Stimulated activated memory B cell treated with anti-CD40 and anti-IgM and Interleukin-4, amounts not matched to agents 10 μg/mL and 1 μg/mL and 100 μg/mL, for 72 hours (primary cell): ENCODE results near the gene USP2.

Source experiments
- ATAC-seq: fragments of 150-1000 bp; cut with Tn5 transposase; 2 replicates; pipeline ENCODE4 v1.10.0; 2021
- H3K27ac Mint-ChIP-seq: one replicate; pipeline ENCODE4 v1.8.0; 2022; ENCODE audit warnings: mild to moderate bottlenecking, mixed read lengths
- H3K27me3 Mint-ChIP-seq: one replicate; pipeline ENCODE4 v1.8.0; 2022; ENCODE audit warnings: mixed read lengths
- H3K36me3 Mint-ChIP-seq: one replicate; pipeline ENCODE4 v1.8.0; 2022; ENCODE audit warnings: mixed read lengths
- H3K4me1 Mint-ChIP-seq: one replicate; pipeline ENCODE4 v1.8.0; 2022; ENCODE audit warnings: mixed read lengths
- H3K4me3 Mint-ChIP-seq: one replicate; pipeline ENCODE4 v1.8.0; 2022; ENCODE audit warnings: mild to moderate bottlenecking, moderate library complexity, mixed read lengths
- H3K9me3 Mint-ChIP-seq: one replicate; pipeline ENCODE4 v1.8.0; 2022; ENCODE audit warnings: mixed read lengths

USP2 gene

DNA sequence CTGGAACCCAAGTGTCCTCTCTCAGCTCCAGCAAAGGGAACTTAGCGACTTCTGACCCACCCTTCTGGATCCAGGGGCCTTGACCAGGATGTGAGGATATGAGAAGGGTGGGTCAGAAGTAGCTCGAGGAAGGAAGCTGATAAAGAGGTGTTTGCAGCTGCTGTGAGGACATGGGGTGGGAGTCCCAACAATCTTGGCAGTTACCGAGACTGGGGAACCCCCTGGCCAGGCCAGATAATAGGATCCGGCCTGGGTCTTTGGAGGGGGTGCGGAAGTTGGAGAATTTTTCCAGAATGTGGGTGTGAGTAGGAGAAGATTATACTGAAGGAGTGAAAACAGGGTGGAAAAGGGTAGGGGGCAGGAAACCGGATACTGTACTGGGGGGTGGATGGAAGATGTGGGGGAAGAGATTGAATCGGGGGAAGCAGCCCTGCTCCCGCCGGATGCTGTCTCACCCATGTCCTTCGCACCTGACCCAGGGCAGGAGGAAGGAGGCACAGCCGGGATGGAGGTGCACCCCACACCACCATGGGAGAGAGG is 61.7 kb downstream of the USP2 start:
- Mint-ChIP-seq H3K4me1 (peaks cover 73% of the 10 kb centered on the region), H3K9me3 (no peaks in the 10 kb centered on the region), H3K27me3 (peaks cover 44% of the 10 kb centered on the region), H3K4me3 (peak overlapping the region; percentile 74), H3K27ac (peak overlapping the region; percentile 28), H3K36me3 (no peaks in the 10 kb centered on the region)
- no peak for ATAC-seq

GRCh38 chr11:119319136-119319699 is 62.3 kb downstream of the USP2 start:
- H3K4me1 Mint-ChIP-seq = peaks cover 74% of the 10 kb centered on the region
- ATAC-seq = no peak
- H3K4me3 Mint-ChIP-seq = peak overlapping the region; percentile 45
- H3K27me3 Mint-ChIP-seq = peaks cover 49% of the 10 kb centered on the region
- peak overlapping the region; percentile 28 for H3K27ac Mint-ChIP-seq
- no peaks in the 10 kb centered on the region for H3K9me3 Mint-ChIP-seq
- no peaks in the 10 kb centered on the region for H3K36me3 Mint-ChIP-seq

GRCh38 chr11:119318240-119319135 is 63.0 kb downstream of the USP2 start:
- Mint-ChIP-seq H3K4me3 (peak overlapping the region; percentile 45), H3K36me3 (no peaks in the 10 kb centered on the region), H3K27ac (peak overlapping the region; percentile 28), H3K27me3 (peaks cover 52% of the 10 kb centered on the region), H3K9me3 (no peaks in the 10 kb centered on the region), H3K4me1 (peaks cover 66% of the 10 kb centered on the region)
- ATAC-seq = peak; percentile 44

DNA sequence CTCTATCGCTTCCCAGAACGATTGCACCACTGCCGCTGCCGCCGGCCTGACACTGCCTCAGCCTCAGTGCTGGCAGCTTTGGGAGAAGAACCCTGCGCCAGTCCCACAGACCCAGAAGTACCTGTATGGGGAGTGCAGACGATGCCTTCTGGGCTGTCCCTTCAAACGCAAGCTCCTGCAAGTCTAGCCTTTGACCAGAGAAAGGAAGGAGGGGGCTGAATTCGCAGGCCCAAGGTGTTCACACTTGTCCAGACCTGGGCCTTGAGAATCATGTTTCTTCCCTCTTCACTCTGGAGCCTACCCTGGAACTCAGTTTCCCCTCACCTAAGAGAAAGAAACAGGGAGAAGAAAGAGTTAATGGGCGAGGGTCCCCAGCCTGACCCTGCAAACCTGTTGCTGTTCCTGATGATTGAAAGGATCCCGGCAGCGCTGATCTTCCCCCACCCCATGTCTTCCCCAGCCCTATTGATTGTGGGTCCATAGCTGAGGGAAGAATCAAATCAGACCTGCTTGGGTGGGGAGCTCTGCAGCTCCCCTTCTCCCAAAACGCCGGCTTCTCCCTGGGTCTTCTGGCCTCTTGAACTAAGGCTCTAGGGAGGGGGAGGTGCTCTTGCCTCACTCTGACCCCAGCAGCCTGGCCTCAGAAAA is 63.8 kb downstream of the USP2 start:
- Mint-ChIP-seq H3K9me3 (no peaks in the 10 kb centered on the region), H3K36me3 (no peaks in the 10 kb centered on the region), H3K27me3 (peaks cover 53% of the 10 kb centered on the region), H3K4me1 (peaks cover 61% of the 10 kb centered on the region), H3K27ac (no peak overlapping the region), H3K4me3 (peak overlapping the region; percentile 26)
- no peak for ATAC-seq

DNA sequence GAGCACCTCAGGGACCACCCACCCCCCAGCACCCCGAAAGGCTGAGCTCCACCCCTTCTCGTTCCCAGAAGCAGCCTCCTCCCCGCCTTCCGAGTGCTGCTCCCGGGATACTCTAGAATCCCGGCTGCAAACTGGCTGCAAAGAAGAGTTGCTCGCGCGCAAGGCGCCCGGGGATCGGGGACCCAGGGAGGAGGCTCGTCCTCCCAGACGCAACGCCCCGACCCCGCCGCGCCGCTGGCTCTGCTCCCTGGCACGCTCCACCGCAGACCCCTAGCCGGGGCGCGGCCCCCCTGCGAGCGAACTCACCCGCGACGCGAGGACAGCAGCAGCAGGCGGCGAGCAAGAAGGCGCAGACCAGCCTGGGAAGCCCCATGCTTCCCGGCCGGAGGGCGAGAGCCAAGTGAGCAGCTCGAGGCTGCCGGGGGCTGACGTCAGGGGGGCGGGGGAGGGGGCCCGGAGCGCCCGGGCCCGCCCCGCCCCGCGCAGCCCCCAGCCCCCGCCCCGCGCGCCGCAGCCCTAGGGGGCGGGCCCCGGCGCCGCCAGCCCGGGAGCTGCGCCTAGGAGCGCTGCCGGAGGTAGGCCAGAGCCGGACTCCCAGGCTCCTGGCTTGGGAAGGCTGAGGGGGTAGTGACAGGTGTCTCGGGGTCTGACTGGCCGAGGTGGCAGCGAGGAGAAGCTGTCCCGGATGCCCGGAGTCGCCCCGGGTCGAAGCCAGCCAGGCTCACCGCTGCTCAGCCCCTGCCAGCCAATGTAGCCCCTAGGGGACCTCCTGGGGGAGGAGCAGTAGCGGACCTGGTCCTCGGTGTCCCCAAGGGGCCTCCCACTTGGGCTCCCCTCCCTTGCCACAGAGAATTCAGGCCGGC is 64.5 kb downstream of the USP2 start, which contains the start of gene MCAM:
Gene MCAM, minus strand, starts transcription at position 402 of the 863 bp plus-strand sequence. Its CDS starts 29 bp downstream, at position 373.
- no peaks in the 10 kb centered on the region for H3K9me3 Mint-ChIP-seq
- H3K27me3 Mint-ChIP-seq = peaks cover 61% of the 10 kb centered on the region
- H3K4me1 Mint-ChIP-seq = peaks cover 56% of the 10 kb centered on the region
- peak within 1 kb of the TSS; percentile 78 for H3K4me3 Mint-ChIP-seq
- no peak for ATAC-seq
- H3K27ac Mint-ChIP-seq = no peak within 1 kb of the TSS
- no peaks in the 10 kb centered on the region for H3K36me3 Mint-ChIP-seq

- H3K27ac Mint-ChIP-seq = no peak overlapping the region
- no peaks in the 10 kb centered on the region for H3K36me3 Mint-ChIP-seq
- H3K27me3 Mint-ChIP-seq = peaks cover 61% of the 10 kb centered on the region
Observed at GRCh38 chr11:119316016-119316728, 65.3 kb downstream of the USP2 start.

GRCh38 chr11:119315131-119316015 is 66.1 kb downstream of the USP2 start:
- ATAC-seq = peak; percentile 62
- peak overlapping the region; percentile 78 for H3K4me3 Mint-ChIP-seq
- peaks cover 46% of the 10 kb centered on the region for H3K4me1 Mint-ChIP-seq
- no peaks in the 10 kb centered on the region for H3K36me3 Mint-ChIP-seq
- H3K27ac Mint-ChIP-seq = no peak overlapping the region
- peaks cover 61% of the 10 kb centered on the region for H3K27me3 Mint-ChIP-seq
- no peaks in the 10 kb centered on the region for H3K9me3 Mint-ChIP-seq

More at GRCh38 chr11:119316016-119316728, 65.3 kb downstream of the USP2 start:
- Mint-ChIP-seq H3K4me3 (peak overlapping the region; percentile 78), H3K4me1 (peaks cover 48% of the 10 kb centered on the region), H3K9me3 (no peaks in the 10 kb centered on the region)
- ATAC-seq = no peak

DNA sequence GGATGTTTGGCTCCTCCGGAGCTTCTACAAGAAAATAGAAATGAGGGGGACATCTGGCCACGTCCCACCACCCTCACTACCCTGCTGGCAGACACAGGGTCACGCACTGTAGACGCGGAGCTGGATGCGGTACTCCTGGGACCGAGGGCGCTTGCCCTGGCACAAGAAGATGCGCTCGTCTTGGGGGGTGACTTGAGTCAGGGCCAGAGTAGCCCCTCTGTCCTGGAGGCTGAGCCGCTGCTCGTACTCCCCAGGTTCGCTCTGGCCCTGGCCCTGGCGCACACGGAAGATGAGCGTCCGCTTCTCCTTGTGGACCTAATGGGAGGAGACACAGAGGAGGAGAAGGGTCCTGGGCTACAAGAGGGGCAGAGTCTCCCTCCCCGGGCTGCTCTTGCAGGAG is 66.8 kb downstream of the USP2 start:
- H3K27me3 Mint-ChIP-seq = peaks cover 54% of the 10 kb centered on the region
- H3K27ac Mint-ChIP-seq = no peak overlapping the region
- H3K4me1 Mint-ChIP-seq = peaks cover 40% of the 10 kb centered on the region
- ATAC-seq = no peak
- H3K36me3 Mint-ChIP-seq = peaks cover 2% of the 10 kb centered on the region
- no peaks in the 10 kb centered on the region for H3K9me3 Mint-ChIP-seq
- no peak overlapping the region for H3K4me3 Mint-ChIP-seq

GRCh38 chr11:119310682-119311052 is 70.8 kb downstream of the USP2 start:
- peaks cover 26% of the 10 kb centered on the region for H3K27me3 Mint-ChIP-seq
- peaks cover 12% of the 10 kb centered on the region for H3K4me1 Mint-ChIP-seq
- no peak overlapping the region for H3K27ac Mint-ChIP-seq
- H3K9me3 Mint-ChIP-seq = no peaks in the 10 kb centered on the region
- no peak overlapping the region for H3K4me3 Mint-ChIP-seq
- H3K36me3 Mint-ChIP-seq = peaks cover 16% of the 10 kb centered on the region
- ATAC-seq = no peak

GRCh38 chr11:119309953-119310681 is 71.4 kb downstream of the USP2 start:
- no peak for ATAC-seq
- H3K4me3 Mint-ChIP-seq = no peak overlapping the region

DNA sequence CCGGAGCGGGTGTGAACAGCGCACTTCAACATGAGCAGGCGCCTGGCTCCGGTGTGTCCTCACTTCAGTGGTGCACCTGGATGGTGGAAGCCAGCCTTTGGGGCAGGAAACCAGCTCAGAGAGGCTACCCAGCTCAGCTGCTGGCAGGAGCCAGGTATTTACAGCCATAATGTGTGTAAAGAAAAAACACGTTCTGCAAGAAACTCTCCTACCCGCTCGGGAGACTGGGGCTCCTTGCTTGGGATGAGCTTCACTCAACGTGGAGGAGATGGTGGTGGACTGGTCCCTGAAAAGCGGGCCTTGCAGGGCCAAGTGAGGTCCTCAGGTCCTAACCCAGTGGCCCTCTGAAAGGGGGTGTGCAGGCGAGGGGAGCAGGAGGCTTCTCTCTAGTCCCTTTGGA is 72.1 kb downstream of the USP2 start:
- no peak overlapping the region for H3K4me3 Mint-ChIP-seq
- H3K36me3 Mint-ChIP-seq = peaks cover 23% of the 10 kb centered on the region
- H3K27me3 Mint-ChIP-seq = peaks cover 13% of the 10 kb centered on the region
- ATAC-seq = no peak
- no peak overlapping the region for H3K27ac Mint-ChIP-seq
- no peaks in the 10 kb centered on the region for H3K4me1 Mint-ChIP-seq
- H3K9me3 Mint-ChIP-seq = no peaks in the 10 kb centered on the region

More at GRCh38 chr11:119309953-119310681, 71.4 kb downstream of the USP2 start:
- Mint-ChIP-seq H3K27me3 (peaks cover 20% of the 10 kb centered on the region), H3K27ac (no peak overlapping the region), H3K36me3 (peaks cover 19% of the 10 kb centered on the region), H3K9me3 (no peaks in the 10 kb centered on the region), H3K4me1 (peaks cover 6% of the 10 kb centered on the region)

- no peaks in the 10 kb centered on the region for H3K4me1 Mint-ChIP-seq
- H3K9me3 Mint-ChIP-seq = no peaks in the 10 kb centered on the region
- H3K4me3 Mint-ChIP-seq = no peak overlapping the region
- no peak overlapping the region for H3K27ac Mint-ChIP-seq
- no peak for ATAC-seq
- peaks cover 8% of the 10 kb centered on the region for H3K27me3 Mint-ChIP-seq
- H3K36me3 Mint-ChIP-seq = peaks cover 37% of the 10 kb centered on the region
Observed at GRCh38 chr11:119307974-119308373, 73.5 kb downstream of the USP2 start.

DNA sequence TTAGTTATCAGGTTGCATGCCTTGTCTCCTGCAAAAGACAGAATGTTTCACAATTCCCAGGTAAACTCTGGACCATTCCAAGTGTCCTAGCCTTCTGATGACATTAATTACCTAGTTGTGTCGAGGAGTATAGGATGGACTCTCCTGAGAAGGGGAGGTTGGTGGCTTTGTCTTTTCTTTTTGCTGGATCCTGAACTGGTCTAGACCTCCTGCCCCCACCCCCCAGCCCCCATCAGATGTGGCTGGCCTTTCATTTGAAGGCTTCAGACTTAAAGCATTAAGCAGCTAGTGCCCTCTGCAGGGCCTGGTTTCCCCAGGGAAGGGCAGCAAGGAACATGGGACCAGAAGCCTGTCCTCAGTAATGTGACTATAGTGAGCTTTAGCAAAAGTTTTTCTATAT is 74.3 kb downstream of the USP2 start:
- no peak overlapping the region for H3K27ac Mint-ChIP-seq
- ATAC-seq = no peak
- H3K9me3 Mint-ChIP-seq = no peaks in the 10 kb centered on the region
- H3K4me1 Mint-ChIP-seq = no peaks in the 10 kb centered on the region
- peaks cover 45% of the 10 kb centered on the region for H3K36me3 Mint-ChIP-seq
- peaks cover 2% of the 10 kb centered on the region for H3K27me3 Mint-ChIP-seq
- no peak overlapping the region for H3K4me3 Mint-ChIP-seq
